GM12872 (cell line): ENCODE results near the gene MBD5.

ENCODE experiments used
- TF ChIP-seq, protein P1 (sequence below): IDR thresholded peaks from 3 replicates; pipeline ENCODE4 v1.5.1; 2011; ENCODE audit warnings: low read depth, mild to moderate bottlenecking, low read length, moderate library complexity; ENCODE audit not compliant: insufficient read depth

The MBD5 gene

DNA sequence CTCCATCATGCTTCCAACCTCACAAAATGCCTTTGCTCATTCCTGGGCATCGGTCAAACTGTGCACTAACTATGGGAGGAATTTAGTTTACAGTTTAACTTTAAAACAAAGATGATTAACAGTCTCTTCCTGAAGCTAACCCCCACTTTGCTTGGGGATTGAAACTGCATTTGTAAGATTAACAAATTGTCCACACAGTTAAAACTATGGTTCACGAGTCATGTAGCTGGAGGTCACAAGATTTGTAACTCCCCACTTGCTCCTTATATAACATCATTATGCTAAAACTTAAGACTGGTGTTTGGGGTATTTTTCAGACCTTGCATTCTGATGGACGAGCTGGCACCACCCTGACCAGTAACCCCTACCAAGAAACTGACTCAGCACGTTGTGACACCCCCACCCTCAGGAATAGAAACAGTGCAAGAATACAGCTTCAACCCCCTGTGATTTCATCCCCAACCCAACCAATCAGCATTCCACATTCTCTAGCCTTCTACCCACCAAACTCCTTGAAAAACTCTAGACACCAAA lies 252.3 kb downstream of the MBD5 start:
- TF ChIP-seq, protein P1, sequence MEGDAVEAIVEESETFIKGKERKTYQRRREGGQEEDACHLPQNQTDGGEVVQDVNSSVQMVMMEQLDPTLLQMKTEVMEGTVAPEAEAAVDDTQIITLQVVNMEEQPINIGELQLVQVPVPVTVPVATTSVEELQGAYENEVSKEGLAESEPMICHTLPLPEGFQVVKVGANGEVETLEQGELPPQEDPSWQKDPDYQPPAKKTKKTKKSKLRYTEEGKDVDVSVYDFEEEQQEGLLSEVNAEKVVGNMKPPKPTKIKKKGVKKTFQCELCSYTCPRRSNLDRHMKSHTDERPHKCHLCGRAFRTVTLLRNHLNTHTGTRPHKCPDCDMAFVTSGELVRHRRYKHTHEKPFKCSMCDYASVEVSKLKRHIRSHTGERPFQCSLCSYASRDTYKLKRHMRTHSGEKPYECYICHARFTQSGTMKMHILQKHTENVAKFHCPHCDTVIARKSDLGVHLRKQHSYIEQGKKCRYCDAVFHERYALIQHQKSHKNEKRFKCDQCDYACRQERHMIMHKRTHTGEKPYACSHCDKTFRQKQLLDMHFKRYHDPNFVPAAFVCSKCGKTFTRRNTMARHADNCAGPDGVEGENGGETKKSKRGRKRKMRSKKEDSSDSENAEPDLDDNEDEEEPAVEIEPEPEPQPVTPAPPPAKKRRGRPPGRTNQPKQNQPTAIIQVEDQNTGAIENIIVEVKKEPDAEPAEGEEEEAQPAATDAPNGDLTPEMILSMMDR: no peak

DNA sequence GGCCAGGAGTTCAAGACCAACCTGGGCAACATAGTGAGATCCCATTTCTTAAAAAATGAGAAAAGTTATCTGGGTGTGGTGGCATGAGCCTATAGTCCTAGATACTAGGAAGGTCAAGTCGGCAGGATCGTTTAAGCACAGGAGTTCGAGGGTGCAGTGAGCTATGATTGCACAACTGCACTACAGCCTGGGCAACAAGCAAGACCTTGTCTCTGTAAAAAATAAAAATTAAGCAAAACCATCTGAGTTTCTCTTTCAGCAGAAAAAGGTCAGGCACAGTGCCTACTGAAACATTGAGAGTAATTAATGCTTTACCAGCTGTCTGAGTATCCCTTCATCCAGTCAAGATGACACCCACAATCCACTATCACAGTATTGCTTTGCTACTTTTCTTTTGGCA lies 258.3 kb downstream of the MBD5 start:
- TF ChIP-seq, protein P1: no peak

DNA sequence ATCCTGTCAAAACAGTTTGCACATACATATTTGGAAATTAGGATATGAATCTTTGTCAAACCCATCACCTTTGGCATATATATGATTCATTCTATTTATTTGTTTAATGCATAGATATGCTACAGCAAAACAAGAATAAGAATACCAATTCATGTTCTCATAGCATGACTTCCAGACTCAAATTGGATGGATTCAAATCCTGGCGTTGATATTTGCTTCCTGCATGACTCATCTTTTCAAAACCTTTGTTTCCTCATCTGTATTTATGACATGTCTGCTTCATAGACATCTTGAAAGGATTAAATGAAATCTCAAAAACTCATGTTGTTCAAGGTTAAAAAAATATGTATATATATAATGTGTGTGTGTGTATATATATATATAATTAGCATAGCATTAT lies 261.3 kb downstream of the MBD5 start:
- TF ChIP-seq, protein P1: no peak

DNA sequence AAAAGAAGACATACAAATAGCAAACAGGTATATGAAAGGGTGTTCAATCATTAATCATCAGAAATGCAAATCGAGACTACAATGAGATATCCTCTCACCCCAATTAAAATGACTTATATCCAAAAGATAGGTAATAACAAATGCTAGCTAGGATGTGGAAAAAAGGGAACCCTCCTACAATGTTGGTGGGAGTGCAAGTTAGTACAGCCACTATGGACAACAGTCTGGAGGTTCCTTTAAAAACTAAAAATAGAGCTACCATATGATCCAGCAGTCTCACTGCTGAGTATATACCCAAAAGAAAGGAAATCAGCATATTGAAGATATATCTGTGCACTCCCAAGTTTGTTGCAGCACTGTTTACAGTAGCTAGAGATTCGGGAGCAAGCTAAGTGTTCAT lies 271.5 kb downstream of the MBD5 start:
- TF ChIP-seq, protein P1: no peak

DNA sequence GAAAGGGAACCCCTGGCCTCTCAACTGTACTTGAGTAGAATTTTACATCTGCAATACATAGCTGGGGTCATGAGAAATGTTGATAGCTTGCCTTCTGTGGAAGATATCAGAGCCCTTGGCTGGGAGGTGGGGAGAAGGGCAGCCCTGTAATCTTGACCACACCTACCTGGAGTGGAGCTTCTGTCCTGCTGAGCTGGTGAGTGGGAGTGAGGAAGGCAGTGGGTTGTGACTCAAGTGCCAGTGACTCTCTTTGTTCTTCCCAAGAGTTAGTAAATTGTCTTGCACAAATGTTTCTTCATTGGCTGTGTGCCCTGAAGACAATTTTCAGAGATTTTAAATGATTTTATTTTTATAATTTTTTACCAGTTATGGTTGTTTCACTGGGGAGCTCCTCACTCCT lies 277.3 kb downstream of the MBD5 start:
- TF ChIP-seq, protein P1: no peak

DNA sequence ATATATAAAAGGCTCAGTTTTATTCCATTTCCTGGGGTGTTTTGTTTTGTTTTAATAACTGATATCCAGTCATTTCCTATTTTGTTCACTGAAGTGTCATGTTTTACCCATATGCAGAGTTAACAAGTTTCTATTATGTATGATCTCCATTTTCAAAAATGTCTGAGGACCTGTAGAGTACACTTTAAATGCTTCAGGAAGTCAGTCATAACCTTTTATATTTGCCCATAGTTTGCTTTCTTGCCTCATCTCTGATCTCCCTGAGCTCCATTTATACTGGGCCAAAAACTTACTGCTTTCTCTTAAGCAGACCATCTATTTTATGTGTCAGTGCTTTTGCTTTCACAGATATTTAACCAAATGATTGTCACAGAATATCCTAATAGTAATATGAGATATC lies 278.7 kb downstream of the MBD5 start:
- TF ChIP-seq, protein P1: no peak

DNA sequence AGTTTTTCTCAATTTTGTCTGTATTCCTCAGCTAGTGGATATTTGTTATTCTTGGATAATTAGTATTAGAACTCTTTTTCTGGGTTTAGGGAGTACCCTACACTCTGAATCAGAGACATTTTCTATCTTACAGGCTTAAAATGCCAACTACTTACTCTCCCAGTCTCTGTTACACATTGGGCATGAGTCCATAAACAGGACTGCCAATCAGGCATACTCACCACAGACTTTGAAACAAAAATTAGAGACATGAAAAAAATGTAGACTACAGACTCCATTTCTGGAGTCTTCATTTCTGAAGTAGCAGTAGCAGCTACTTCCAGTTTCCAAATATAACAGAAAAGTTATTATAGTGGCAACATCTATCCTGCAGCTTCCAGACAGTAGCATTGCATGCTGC lies 279.7 kb downstream of the MBD5 start:
- TF ChIP-seq, protein P1: no peak
